ENCODE results near the gene SGPP2. TPM values are rescaled to one million over a fixed set of nuclear protein-coding genes. Genes with fewer than 3 reads are reported as not detected.

Gene SGPP2
- polyA plus RNA-seq, 1 donor (not counting 4 experiments of a cell fraction or from before 2014, with no cell fraction given): 2.6 TPM

DNA sequence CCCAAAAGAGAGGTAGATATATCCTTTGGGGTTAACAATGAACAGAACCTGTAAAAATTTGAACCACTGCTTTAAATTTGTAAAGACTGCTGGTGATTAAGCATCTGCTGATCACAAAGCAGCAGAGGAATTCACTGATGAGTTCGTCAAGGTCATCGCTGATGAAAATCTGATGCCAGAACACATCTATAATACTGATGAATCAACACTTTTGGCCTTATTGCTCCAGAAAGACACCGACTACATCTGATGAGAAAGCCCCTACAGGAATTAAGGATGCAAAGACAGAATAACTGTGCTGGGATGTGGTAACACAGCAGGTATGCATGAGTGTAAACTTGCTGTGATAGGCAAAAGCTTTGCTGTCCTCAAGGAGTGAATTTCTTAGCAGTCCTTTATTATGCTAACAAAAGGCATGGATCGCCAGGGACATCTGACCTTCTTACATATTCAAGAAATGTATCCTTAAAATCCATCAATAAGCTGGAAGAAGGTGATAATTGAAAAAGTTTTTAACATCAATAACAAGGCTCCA is 30.5 kb upstream of the SGPP2 start:
- no peak overlapping the region for H3K4me2 ChIP-seq (ENCODE audit: control insufficient read depth, extremely low read depth, insufficient read depth, low read depth, low read length)
- H3K79me2 ChIP-seq (ENCODE audit: control insufficient read depth, insufficient read depth, low read length): no peaks in the 10 kb centered on the region
- H3K9me3 ChIP-seq (ENCODE audit: control insufficient read depth, low read depth, low read length): no peaks in the 10 kb centered on the region
- H2AFZ ChIP-seq (ENCODE audit: control insufficient read depth, low read length): no peak overlapping the region
- no peaks in the 10 kb centered on the region for H4K20me1 ChIP-seq (ENCODE audit: control insufficient read depth, extremely low read depth, insufficient read depth, low read length)
- H3K27me3 ChIP-seq (ENCODE audit: control insufficient read depth, extremely low read depth, insufficient read depth, low read length): no peaks in the 10 kb centered on the region
- no peaks in the 10 kb centered on the region for H3K9me1 ChIP-seq (ENCODE audit: control insufficient read depth, extremely low read depth, insufficient read depth, low read length)
- DNase-seq (ENCODE audit: low read depth, low spot score) (no peak), FAIRE-seq (no peak)
- no peaks in the 10 kb centered on the region for H3K36me3 ChIP-seq (ENCODE audit: control insufficient read depth in 2 of 2, extremely low read depth in 1 of 2, insufficient read depth in 2 of 2, low read length in 2 of 2)
- no peak overlapping the region for H3K27ac ChIP-seq (ENCODE audit: control insufficient read depth, insufficient read depth, low read length)
- no peaks in the 10 kb centered on the region for H3K4me1 ChIP-seq (ENCODE audit: control insufficient read depth, extremely low read depth, insufficient read depth, low read length)
- H3K9ac ChIP-seq (ENCODE audit: control insufficient read depth, extremely low read depth, insufficient read depth, low read length): no peak overlapping the region
- H3K4me3 ChIP-seq (ENCODE audit: control insufficient read depth in 2 of 3, extremely low read depth in 1 of 3, insufficient read depth in 2 of 3, low read depth in 1 of 3, low read length in 3 of 3): no peak overlapping the region
- TF ChIP-seq EZH2 (IDR thresholded peaks at IDR 0.05; ENCODE audit: low read length): no peak
- TF ChIP-seq, protein P1, sequence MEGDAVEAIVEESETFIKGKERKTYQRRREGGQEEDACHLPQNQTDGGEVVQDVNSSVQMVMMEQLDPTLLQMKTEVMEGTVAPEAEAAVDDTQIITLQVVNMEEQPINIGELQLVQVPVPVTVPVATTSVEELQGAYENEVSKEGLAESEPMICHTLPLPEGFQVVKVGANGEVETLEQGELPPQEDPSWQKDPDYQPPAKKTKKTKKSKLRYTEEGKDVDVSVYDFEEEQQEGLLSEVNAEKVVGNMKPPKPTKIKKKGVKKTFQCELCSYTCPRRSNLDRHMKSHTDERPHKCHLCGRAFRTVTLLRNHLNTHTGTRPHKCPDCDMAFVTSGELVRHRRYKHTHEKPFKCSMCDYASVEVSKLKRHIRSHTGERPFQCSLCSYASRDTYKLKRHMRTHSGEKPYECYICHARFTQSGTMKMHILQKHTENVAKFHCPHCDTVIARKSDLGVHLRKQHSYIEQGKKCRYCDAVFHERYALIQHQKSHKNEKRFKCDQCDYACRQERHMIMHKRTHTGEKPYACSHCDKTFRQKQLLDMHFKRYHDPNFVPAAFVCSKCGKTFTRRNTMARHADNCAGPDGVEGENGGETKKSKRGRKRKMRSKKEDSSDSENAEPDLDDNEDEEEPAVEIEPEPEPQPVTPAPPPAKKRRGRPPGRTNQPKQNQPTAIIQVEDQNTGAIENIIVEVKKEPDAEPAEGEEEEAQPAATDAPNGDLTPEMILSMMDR (optimal IDR thresholded peaks at IDR 0.05 in 1 of 3, IDR thresholded peaks at IDR 0.05 in 1 of 3, conservative IDR thresholded peaks at IDR 0.05 in 1 of 3; ENCODE audit: extremely low read depth in 1 of 3, insufficient read depth in 2 of 3, low read length in 3 of 3): no peak
- dilution Hi-C loops (cut with MboI; ENCODE audit: extremely low pct_ligation_motif_present, low sequenced_read_pairs): no loop called here

DNA sequence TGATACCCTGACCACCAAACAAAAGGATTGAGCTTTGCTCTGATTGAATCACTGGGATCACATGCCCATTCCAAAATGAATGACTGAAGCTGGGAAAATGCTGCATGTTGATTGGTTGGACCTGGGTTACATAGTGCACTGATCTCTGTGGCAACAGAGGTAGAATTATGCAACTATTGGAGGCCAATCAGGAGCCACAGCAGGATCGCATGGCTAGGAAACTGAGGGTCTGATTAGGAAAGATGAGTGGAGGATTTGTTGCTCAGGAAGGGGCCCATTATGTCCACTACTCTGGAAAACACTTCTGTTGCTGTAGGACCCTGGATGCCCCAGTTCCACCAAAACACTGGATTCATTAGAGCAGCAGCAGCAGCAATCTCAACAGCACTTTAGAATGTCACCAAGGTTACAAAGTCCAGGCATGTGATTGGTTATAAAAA is 25.9 kb upstream of the SGPP2 start:
- Histone ChIP-seq H3K36me3 (ENCODE audit: control insufficient read depth in 2 of 2, extremely low read depth in 1 of 2, insufficient read depth in 2 of 2, low read length in 2 of 2) (no peaks in the 10 kb centered on the region), H3K9me1 (ENCODE audit: control insufficient read depth, extremely low read depth, insufficient read depth, low read length) (no peaks in the 10 kb centered on the region), H3K4me1 (ENCODE audit: control insufficient read depth, extremely low read depth, insufficient read depth, low read length) (no peaks in the 10 kb centered on the region), H3K4me3 (ENCODE audit: control insufficient read depth in 2 of 3, extremely low read depth in 1 of 3, insufficient read depth in 2 of 3, low read depth in 1 of 3, low read length in 3 of 3) (no peak overlapping the region), H3K9ac (ENCODE audit: control insufficient read depth, extremely low read depth, insufficient read depth, low read length) (no peak overlapping the region), H3K4me2 (ENCODE audit: control insufficient read depth, extremely low read depth, insufficient read depth, low read depth, low read length) (no peak overlapping the region), H3K9me3 (ENCODE audit: control insufficient read depth, low read depth, low read length) (no peaks in the 10 kb centered on the region), H3K27me3 (ENCODE audit: control insufficient read depth, extremely low read depth, insufficient read depth, low read length) (no peaks in the 10 kb centered on the region), H2AFZ (ENCODE audit: control insufficient read depth, low read length) (no peak overlapping the region), H3K27ac (ENCODE audit: control insufficient read depth, insufficient read depth, low read length) (no peak overlapping the region), H3K79me2 (ENCODE audit: control insufficient read depth, insufficient read depth, low read length) (no peaks in the 10 kb centered on the region), H4K20me1 (ENCODE audit: control insufficient read depth, extremely low read depth, insufficient read depth, low read length) (no peaks in the 10 kb centered on the region)
- dilution Hi-C loops (cut with MboI; ENCODE audit: extremely low pct_ligation_motif_present, low sequenced_read_pairs): no loop called here
- FAIRE-seq (no peak), DNase-seq (ENCODE audit: low read depth, low spot score) (no peak)
- TF ChIP-seq EZH2 (IDR thresholded peaks at IDR 0.05; ENCODE audit: low read length): no peak
- TF ChIP-seq, protein P1 (optimal IDR thresholded peaks at IDR 0.05 in 1 of 3, IDR thresholded peaks at IDR 0.05 in 1 of 3, conservative IDR thresholded peaks at IDR 0.05 in 1 of 3; ENCODE audit: extremely low read depth in 1 of 3, insufficient read depth in 2 of 3, low read length in 3 of 3): no peak
